Stimulated activated naive CD4-positive, alpha-beta T cell (primary cell): ENCODE data around the gene MYO1E.

Experiments
- DNase-seq, 6 experiments: peaks; one replicate each; lab custom pipeline; 2025; lab: John Stamatoyannopoulos, UW

The MYO1E gene

DNA sequence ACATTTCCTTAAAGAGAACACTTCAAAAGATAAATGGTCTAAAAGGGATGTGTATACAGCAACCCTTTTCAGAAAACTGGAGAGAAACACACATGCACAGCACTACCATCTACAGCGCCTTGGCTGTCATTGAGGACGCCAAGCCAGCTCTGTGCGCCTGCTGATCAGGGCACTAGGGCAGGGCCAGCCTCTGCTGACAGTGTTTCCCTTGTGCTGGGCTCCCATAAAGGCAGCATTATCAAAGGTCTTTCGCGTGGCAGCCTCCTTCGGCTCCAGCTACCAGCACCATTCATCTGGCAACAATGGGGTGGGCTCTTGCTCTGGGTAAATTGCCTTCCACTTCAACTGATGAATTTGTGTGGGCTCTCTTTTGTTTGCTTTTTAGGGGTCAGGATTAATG lies 112.6 kb downstream of the MYO1E start:
- no peak for DNase-seq

DNA sequence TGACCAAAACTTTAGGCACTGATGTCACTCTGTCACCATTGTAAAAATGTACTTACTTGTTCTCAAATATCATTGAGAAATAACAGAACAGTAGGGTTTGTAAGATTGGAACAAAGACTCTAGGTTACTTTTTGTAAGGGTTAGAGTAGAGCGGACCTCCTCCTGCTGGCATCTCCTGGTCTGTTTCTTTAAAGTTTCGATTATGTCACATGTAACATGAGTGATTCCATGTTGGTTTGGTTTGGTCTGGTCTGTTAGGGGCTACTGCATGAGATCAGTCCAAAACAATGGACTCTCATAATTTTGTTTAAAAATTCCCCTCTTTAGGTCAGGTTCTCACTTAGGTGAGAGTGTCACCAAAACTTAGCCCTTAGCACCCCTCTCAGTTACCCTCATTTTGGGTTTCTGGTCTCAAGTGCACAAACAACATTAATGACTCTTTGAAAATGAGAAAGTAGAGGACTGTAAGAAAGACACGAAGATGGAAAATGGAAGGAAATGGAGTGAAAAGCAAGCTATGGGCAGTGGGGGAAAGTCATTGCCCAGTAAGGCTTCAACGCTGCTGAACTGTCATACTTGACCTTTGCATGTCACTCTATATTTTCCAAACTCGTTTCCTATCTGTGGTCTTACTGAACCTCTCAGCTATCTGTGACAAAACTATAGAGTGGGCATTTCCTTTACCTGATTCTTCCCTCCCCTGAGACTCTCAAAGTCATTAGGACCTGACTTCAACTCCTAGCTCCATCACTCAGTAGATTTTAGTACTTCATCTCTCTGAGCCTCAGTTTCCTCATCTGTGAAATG lies 113.3 kb downstream of the MYO1E start:
- DNase-seq, result no peak

DNA sequence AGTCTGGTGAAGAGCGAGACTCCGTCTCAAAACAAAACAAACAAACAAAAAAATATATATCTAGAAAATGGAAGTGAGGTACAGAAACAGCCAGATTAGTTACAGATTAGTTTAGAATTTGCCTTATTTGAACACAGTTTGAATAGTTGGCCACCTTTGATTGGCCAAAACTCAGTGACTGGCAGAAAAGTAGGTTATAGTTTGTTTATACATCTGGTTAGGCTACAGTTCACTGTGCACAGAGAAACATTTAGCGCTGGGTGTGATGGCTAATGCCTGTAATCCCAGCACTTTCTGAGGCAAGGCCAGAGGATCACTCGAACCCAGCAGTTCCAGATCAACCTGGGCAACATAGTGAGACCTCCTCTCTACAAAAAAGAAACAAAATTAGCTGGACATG lies 114.4 kb downstream of the MYO1E start:
- DNase-seq, result no peak

- no peak for DNase-seq
Observed at GRCh38 chr15:59257140-59257539, 115.5 kb downstream of the MYO1E start.

- DNase-seq, result no peak
Observed at GRCh38 chr15:59256482-59256881, 116.2 kb downstream of the MYO1E start.

- DNase-seq, result peak in 1 of 6 experiments; percentile 1
Observed at GRCh38 chr15:59255680-59256336, 116.9 kb downstream of the MYO1E start.

GRCh38 chr15:59252137-59252536 lies 120.5 kb downstream of the MYO1E start:
- no peak for DNase-seq

- DNase-seq, result no peak
Observed at GRCh38 chr15:59251001-59251845, 121.4 kb downstream of the MYO1E start.

GRCh38 chr15:59250249-59250648 lies 122.4 kb downstream of the MYO1E start:
- DNase-seq, result no peak

- no peak for DNase-seq
Observed at GRCh38 chr15:59249816-59250215, 122.9 kb downstream of the MYO1E start.

- peak in 5 of 6 experiments; percentile 2 to 50 (median 9) for DNase-seq
Observed at GRCh38 chr15:59247364-59247763, 125.3 kb downstream of the MYO1E start.

GRCh38 chr15:59245559-59245958 lies 127.1 kb downstream of the MYO1E start:
- no peak for DNase-seq

- DNase-seq, result no peak
Observed at GRCh38 chr15:59244337-59244736, 128.3 kb downstream of the MYO1E start.

DNA sequence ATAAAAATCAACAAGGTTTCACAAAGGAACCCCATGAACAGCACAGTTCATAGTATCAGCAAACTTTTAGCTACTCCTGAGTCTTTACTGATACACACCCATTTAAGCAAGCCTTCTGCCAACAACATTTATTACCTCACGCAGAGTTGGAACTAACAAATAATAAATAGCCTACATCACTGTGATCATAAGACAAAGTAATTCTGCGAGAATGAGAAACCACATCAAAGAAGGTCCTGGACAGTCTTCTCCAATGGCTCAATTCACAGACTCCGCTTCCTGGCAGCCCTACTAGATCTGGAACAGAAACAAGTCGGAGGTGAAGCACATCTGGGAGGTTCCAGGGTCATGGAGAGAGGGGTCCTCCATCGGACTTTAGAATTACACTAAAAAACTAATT lies 129.0 kb downstream of the MYO1E start:
- DNase-seq, result no peak

- DNase-seq, result no peak
Observed at GRCh38 chr15:59242649-59243048, 130.0 kb downstream of the MYO1E start.

DNA sequence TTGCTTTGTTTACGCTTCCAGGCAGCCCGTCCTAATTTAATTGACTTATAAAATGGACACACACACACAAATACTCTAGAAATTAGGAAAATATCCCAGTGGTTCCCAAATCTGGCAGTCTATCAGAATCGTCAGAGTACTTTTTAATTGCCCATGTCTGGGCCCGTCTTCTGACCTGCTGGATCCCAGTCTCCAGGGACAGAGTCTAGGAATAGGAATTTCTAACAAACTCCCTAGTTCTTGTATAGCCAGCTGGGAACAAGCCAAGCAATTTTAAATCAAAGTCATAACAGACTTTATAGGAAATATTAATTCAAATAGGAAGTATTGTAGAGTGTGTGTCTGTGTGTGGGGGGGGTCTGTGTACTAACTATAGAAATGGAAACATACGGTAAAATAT lies 132.6 kb downstream of the MYO1E start:
- DNase-seq, result no peak

- no peak for DNase-seq
Observed at GRCh38 chr15:59237924-59238331, 134.7 kb downstream of the MYO1E start.

GRCh38 chr15:59237119-59237855 lies 135.4 kb downstream of the MYO1E start:
- no peak for DNase-seq

- DNase-seq, result no peak
Observed at GRCh38 chr15:59236394-59236793, 136.3 kb downstream of the MYO1E start.

GRCh38 chr15:59232476-59232875 lies 140.2 kb downstream of the MYO1E start:
- no peak for DNase-seq

DNA sequence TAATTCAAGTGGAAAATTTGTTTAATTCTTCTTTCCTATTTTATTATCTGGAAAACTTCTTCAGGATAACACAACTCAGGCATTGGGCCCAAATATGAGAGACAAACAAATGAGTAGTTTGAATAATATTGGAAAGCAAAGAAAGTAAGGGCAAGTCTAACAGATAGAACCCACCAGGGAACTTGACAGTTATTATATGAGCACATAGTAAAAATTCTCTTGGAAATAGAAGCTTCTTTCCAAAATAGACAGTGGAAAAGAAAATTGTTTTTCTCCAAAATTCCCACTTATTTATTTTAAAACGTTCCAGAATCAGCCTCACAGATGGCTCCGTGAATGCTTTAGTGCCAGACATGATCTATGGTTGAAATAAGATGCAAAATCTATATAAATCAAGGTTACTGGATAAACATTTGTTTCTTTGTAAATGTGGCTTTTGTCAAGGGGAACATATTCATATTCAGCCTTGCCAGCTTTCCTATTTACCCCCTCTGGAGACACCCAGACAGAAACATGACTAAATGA lies 142.1 kb downstream of the MYO1E start:
- no peak for DNase-seq

GRCh38 chr15:59229453-59229852 lies 143.2 kb downstream of the MYO1E start:
- DNase-seq, result no peak
